ENCODE measurements around the gene IMMP2L. TPM values are rescaled to one million over a fixed set of nuclear protein-coding genes. Genes with fewer than 3 reads are reported as not detected.
A peak's percentile ranks its signal among the peaks of the same experiment; 100 is the strongest.

IMMP2L gene
- total and polyA plus RNA-seq, 2 of the 8 experiments (the other 6 are each of a cell fraction or from before 2014, with no cell fraction given): 2.3 to 10.1 TPM

DNA sequence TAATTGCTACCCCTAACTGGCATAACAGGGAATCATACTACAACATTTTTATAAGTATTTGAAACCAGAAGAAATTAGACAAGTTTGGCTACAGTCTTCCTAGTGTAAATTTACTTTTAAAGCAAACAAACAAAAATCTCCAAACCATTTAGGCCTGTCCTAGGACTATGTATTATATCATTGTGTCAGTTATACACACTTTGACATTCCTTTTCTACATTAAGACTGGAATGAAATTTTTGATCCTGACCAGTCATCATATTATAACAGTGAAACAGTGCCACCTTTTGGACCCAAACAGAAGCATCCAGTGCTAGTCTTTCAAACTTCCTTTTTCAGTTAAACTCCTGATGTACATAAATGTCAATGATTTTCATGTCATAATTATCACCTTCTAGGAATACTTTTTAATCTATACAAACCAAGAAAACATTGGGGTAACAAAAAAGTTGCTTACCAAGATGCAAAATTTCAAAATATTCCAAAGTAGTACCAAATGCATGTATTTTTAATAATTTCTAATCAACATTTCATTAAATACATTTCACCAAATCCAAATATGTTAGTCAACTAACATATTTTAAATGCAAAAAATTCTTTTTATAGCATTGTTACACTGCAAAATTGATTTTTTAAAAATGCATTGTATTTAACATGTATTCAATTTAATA lies 75.7 kb downstream of the IMMP2L start:
- Histone ChIP-seq H2BK15ac (ENCODE audit: low read length) (no peak overlapping the region), H3K9ac (replicated peaks in 1 of 4; ENCODE audit: extremely low read depth in 1 of 4, low read depth in 3 of 4, low read length in 3 of 4) (no peak overlapping the region), H3K4me1 (replicated peaks in 1 of 4; ENCODE audit: control insufficient read depth in 3 of 4, insufficient read depth in 4 of 4, low read length in 3 of 4) (no peaks in the 10 kb centered on the region), H2BK20ac (ENCODE audit: low read length) (no peak overlapping the region), H3K79me1 (ENCODE audit: low read depth, low read length) (no peaks in the 10 kb centered on the region), H3K4me3 (ENCODE audit: extremely low read depth in 1 of 4, insufficient read depth in 2 of 4, low read depth in 3 of 4, low read length in 4 of 4) (no peak overlapping the region), H4K5ac (ENCODE audit: insufficient read length, low read depth, low read length) (no peak overlapping the region), H2BK120ac (replicated peaks; ENCODE audit: low read depth, low read length) (no peak overlapping the region), H4K91ac (replicated peaks; ENCODE audit: insufficient read length, low read length) (no peak overlapping the region), H3K23ac (ENCODE audit: insufficient read length) (no peak overlapping the region), H3K27ac (ENCODE audit: low read depth, low read length) (no peak overlapping the region), H4K20me1 (replicated peaks in 1 of 2; ENCODE audit: control insufficient read depth in 1 of 2, insufficient read depth in 2 of 2, low read length in 2 of 2) (no peaks in the 10 kb centered on the region), H3K79me2 (ENCODE audit: control insufficient read depth in 1 of 2, insufficient read depth in 2 of 2, low read length in 2 of 2) (no peaks in the 10 kb centered on the region), H3K4ac (replicated peaks; ENCODE audit: insufficient read length, low read depth, low read length) (no peak overlapping the region), H4K8ac (ENCODE audit: extremely low read depth, insufficient read depth, low read length) (no peak overlapping the region), H3K14ac (ENCODE audit: insufficient read length) (no peak overlapping the region), H3K23me2 (ENCODE audit: low read depth, low read length) (no peaks in the 10 kb centered on the region), H3K18ac (ENCODE audit: extremely low read depth, low read length) (no peak overlapping the region), H3K4me2 (ENCODE audit: insufficient read depth in 1 of 2, low read depth in 2 of 2, low read length in 2 of 2) (no peak overlapping the region), H3K36me3 (ENCODE audit: control insufficient read depth in 2 of 4, insufficient read depth in 4 of 4, low read length in 3 of 4) (no peaks in the 10 kb centered on the region), H2AFZ (ENCODE audit: low read length) (no peak overlapping the region), H2AK5ac (ENCODE audit: low read depth, low read length) (no peak overlapping the region), H2BK5ac (ENCODE audit: low read depth, low read length) (no peak overlapping the region), H3K9me3 (ENCODE audit: insufficient read depth in 2 of 2, low read depth in 1 of 2, low read length in 1 of 2) (no peaks in the 10 kb centered on the region), H3K27me3 (replicated peaks in 1 of 4; ENCODE audit: control insufficient read depth in 3 of 4, extremely low read depth in 1 of 4, insufficient read depth in 3 of 4, low read length in 3 of 4) (no peaks in the 10 kb centered on the region), H3K56ac (replicated peaks; ENCODE audit: insufficient read length, low read depth, low read length) (no peak overlapping the region), H2BK12ac (ENCODE audit: low read depth, low read length) (no peak overlapping the region)
- ChIA-PET POLR2A (ENCODE audit: partially characterized antibody) (no interaction called here), CTCF (ENCODE audit: partially characterized antibody) (no interaction called here)
- peak; percentile 7 for FAIRE-seq
- DNase-seq (ENCODE audit: low read depth in 1 of 2, low spot score in 2 of 2): no peak
- TF ChIP-seq RAD21 (IDR thresholded peaks at IDR 0.05 in 1 of 2, conservative IDR thresholded peaks at IDR 0.05 in 1 of 2; ENCODE audit: low read depth in 2 of 2, low read length in 2 of 2) (peak; percentile 79 to 80), EGR1 (IDR thresholded peaks at IDR 0.05; ENCODE audit: borderline replicate concordance, low read depth, low read length) (no peak)
- TF ChIP-seq, protein P1, sequence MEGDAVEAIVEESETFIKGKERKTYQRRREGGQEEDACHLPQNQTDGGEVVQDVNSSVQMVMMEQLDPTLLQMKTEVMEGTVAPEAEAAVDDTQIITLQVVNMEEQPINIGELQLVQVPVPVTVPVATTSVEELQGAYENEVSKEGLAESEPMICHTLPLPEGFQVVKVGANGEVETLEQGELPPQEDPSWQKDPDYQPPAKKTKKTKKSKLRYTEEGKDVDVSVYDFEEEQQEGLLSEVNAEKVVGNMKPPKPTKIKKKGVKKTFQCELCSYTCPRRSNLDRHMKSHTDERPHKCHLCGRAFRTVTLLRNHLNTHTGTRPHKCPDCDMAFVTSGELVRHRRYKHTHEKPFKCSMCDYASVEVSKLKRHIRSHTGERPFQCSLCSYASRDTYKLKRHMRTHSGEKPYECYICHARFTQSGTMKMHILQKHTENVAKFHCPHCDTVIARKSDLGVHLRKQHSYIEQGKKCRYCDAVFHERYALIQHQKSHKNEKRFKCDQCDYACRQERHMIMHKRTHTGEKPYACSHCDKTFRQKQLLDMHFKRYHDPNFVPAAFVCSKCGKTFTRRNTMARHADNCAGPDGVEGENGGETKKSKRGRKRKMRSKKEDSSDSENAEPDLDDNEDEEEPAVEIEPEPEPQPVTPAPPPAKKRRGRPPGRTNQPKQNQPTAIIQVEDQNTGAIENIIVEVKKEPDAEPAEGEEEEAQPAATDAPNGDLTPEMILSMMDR (IDR thresholded peaks at IDR 0.05; ENCODE audit: control extremely low read depth in 1 of 3, insufficient read depth in 1 of 3, low read depth in 1 of 3, low read length in 3 of 3): peak in 2 of 3 experiments; percentile 42 to 63; a peak in 2 of 4 replicates

Data from H1 (cell line).